GM18873 (cell line): ENCODE measurements around the gene ITGB6.
A peak's percentile ranks its signal among the peaks of the same experiment; 100 is the strongest.

ENCODE experiments used
- ATAC-seq: cut with Tn5 transposase; IDR thresholded peaks from one replicate; pipeline ENCODE4 v1.9.1; 2021; ENCODE audit warnings: mild to moderate bottlenecking, moderate library complexity, moderate number of reproducible peaks; ENCODE audit not compliant: unreplicated experiment, low FRiP score

ITGB6 gene

GRCh38 chr2:160199683-160200389 lies at the start of gene ITGB6:
Gene ITGB6, minus strand, starts transcription at chr2:160200272. Its CDS starts 209 bp downstream, at chr2:160200063.
- no peak for ATAC-seq

- no peak for ATAC-seq
These were observed 47.4 kb upstream of the ITGB6 start for GRCh38 chr2:160247296-160248035.

- no peak for ATAC-seq
These were observed 46.3 kb upstream of the ITGB6 start for GRCh38 chr2:160246356-160246755.

- no peak for ATAC-seq
These were observed 45.6 kb upstream of the ITGB6 start for GRCh38 chr2:160245614-160246155.

- ATAC-seq: no peak
These were observed 43.0 kb upstream of the ITGB6 start for GRCh38 chr2:160242893-160243564.

GRCh38 chr2:160241251-160242137 lies 41.4 kb upstream of the ITGB6 start:
- ATAC-seq: no peak

- ATAC-seq: no peak
These were observed 39.4 kb upstream of the ITGB6 start for GRCh38 chr2:160239436-160239835.

GRCh38 chr2:160238392-160238791 lies 38.3 kb upstream of the ITGB6 start:
- no peak for ATAC-seq

- no peak for ATAC-seq
These were observed 32.9 kb upstream of the ITGB6 start for GRCh38 chr2:160232905-160233475.

- no peak for ATAC-seq
These were observed 29.5 kb upstream of the ITGB6 start for GRCh38 chr2:160229591-160229990.

- ATAC-seq: no peak
These were observed 28.3 kb upstream of the ITGB6 start for GRCh38 chr2:160228141-160228917.

- ATAC-seq: no peak
These were observed 27.3 kb upstream of the ITGB6 start for GRCh38 chr2:160227293-160227915.

GRCh38 chr2:160226367-160226766 lies 26.3 kb upstream of the ITGB6 start:
- no peak for ATAC-seq

- ATAC-seq: no peak
These were observed 25.6 kb upstream of the ITGB6 start for GRCh38 chr2:160225722-160226121.

GRCh38 chr2:160224507-160224906 lies 24.4 kb upstream of the ITGB6 start:
- ATAC-seq: peak; percentile 10

GRCh38 chr2:160224060-160224459 lies 24.0 kb upstream of the ITGB6 start:
- ATAC-seq: peak; percentile 95

GRCh38 chr2:160223560-160223959 lies 23.5 kb upstream of the ITGB6 start:
- no peak for ATAC-seq

GRCh38 chr2:160222546-160223283 lies 22.6 kb upstream of the ITGB6 start:
- no peak for ATAC-seq
